Stomach (tissue), 9 donors: ENCODE measurements around the gene NACA2. TPM values are rescaled to one million over a fixed set of nuclear protein-coding genes. Genes with fewer than 3 reads are reported as not detected.
A peak's percentile ranks its signal among the peaks of the same experiment; 100 is the strongest.

Source experiments
- DNase-seq, 2 donors: peaks; one replicate each; pipeline versions ENCODE4 v3.0.0 to v3.0.0-alpha.2; 2013 to 2019
- H3K27ac ChIP-seq, 5 donors: fragments of 200-600 bp in 4 of 5; sonication (generic) in 4 of 5; one replicate each; pipeline ENCODE4 v1.5.1; 2013 to 2019; ENCODE audit warnings: mild to moderate bottlenecking in 1 of 5, moderate library complexity in 1 of 5
- H3K27me3 ChIP-seq, 3 donors: fragments of 200-600 bp; sonication (generic); one replicate each; pipeline ENCODE4 v1.5.1; 2017 to 2019; ENCODE audit warnings: mixed run types in 1 of 3
- H3K36me3 ChIP-seq, 4 donors: fragments of 200-600 bp; sonication (generic); 1 replicate in 3 of 4; 2 replicates in 1 of 4; pipeline ENCODE4 v1.5.1; 2016 to 2019
- H3K4me1 ChIP-seq, 4 donors: fragments of 200-600 bp; sonication (generic); one replicate each; pipeline ENCODE4 v1.5.1; 2016 to 2019
- H3K4me3 ChIP-seq, 4 donors: fragments of 200-600 bp; sonication (generic) in 3 of 4; one replicate each; pipeline ENCODE4 v1.5.1; 2016 to 2019; ENCODE audit warnings: mild to moderate bottlenecking in 1 of 4
- H3K9me3 ChIP-seq, 4 donors: fragments of 200-600 bp; sonication (generic); one replicate each; pipeline ENCODE4 v1.5.1; 2016 to 2019
- CTCF ChIP-seq, 7 experiments: fragments of 450-650 bp in 4 of 7; fragments of 200-600 bp in 3 of 7; sonication (generic) in 3 of 7; IDR thresholded peaks; one replicate each; pipeline ENCODE4 v1.5.1; 2016 to 2019; ENCODE audit warnings: antibody characterized with exemption in 7 of 7, control low read depth in 2 of 7, mild to moderate bottlenecking in 1 of 7
- EP300 ChIP-seq: sonication (generic); formaldehyde crosslinking; IDR thresholded peaks from one replicate; pipeline ENCODE4 v1.6.1; 2017; ENCODE audit warnings: antibody characterized with exemption
- POLR2A ChIP-seq, 4 donors: fragments of 450-650 bp; IDR thresholded peaks; one replicate each; pipeline ENCODE4 v1.6.1; 2016; ENCODE audit warnings: antibody characterized with exemption in 4 of 4, control low read depth in 2 of 4, mild to moderate bottlenecking in 1 of 4, moderate library complexity in 1 of 4
- POLR2AphosphoS5 ChIP-seq, 3 donors: sonication (generic); formaldehyde crosslinking; IDR thresholded peaks; one replicate each; pipeline ENCODE4 v1.6.1; 2016; ENCODE audit warnings: antibody characterized with exemption in 3 of 3
- WGBS, 5 donors: extraction: QIAGEN DNeasy Blood & Tissue Kit in 3 of 5; methylation state at CpG; one replicate each; pipeline versions ENCODE4 v1.1.5 to v1.1.7; 2013 to 2018; 5-methylcytosine and 5-hydroxymethylcytosine counted together
- intact Hi-C: fragments of 100-400 bp; cut with DNase I; formaldehyde crosslinking; loops from one replicate; pipeline ENCODE4 v1.15.1; 2023; ENCODE audit warnings: low total_unique reads
- polyA plus RNA-seq, 3 donors: library from polyadenylated mRNA; stranded (reverse); fragments of 200-250 nt; gene quantifications; one replicate each; pipeline ENCODE4 v1.2.3, GENCODE V29; 2013
- total RNA-seq, 5 donors: library from RNA; depleted of rRNA; stranded (reverse); fragments of >200 nt; gene quantifications; one replicate each; pipeline versions ENCODE4 v1.1.0 to v1.2.3, GENCODE V29; 2014 to 2016
- donor health status: healthy with polysubstance abuse.
- donor health status: Bipolar disorder and iron deficiency.
- donor health status: healthy.

NACA2 gene
- total and polyA plus RNA-seq, 8 donors: 0.28 TPM; not detected in 7

GRCh38 chr17:61582593-61582992 is 8.4 kb downstream of the NACA2 start:
- no peak overlapping the region for H3K27ac ChIP-seq
- H3K27me3 ChIP-seq: no peaks in the 10 kb centered on the region
- intact Hi-C loops: no loop called here

DNA sequence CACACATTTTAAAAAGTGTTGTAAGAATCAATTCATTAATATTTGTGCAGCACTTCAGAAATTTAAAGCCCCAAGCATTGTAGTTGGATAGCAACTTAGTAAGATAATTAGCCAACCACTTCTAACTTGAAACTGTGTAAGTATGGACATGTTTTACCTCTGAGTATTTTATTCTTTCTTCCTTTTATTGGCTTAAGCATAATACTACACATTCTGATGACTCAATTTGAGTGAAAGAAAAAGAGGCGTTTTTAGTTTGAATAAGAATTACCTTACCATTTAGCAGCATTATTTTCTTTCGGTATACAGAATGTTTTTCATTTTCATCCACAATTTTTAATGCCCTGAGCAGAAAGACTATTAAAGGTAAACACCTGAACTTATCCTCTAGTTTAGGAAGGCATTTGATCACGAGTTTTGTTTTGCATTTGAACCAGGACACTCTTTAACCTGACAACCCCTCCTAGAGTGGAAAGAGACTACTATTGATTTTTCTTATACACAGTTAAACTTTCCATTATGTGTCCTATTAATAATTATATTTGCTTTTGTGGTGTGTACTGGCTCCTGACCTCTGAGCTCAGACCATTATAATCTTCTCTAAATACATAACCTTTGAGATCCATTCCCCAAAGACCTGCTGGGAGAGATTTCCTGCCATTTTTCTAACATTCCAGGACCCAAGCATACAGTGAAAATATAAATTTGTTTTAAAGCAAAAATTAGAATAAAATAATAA is 9.2 kb downstream of the NACA2 start:
- Histone ChIP-seq H3K27ac (no peak overlapping the region), H3K4me1 (no peaks in the 10 kb centered on the region), H3K4me3 (no peak overlapping the region), H3K36me3 (no peaks in the 10 kb centered on the region), H3K27me3 (no peaks in the 10 kb centered on the region), H3K9me3 (no peaks in the 10 kb centered on the region)
- intact Hi-C loops: no loop called here
- 33 to 52% (median 41%) methylated on average over 3 of the region's 3 CpGs for WGBS, 5 donors
- no peak for DNase-seq
- TF ChIP-seq EP300 (no peak), POLR2A (IDR thresholded peaks at IDR 0.05) (no peak), POLR2AphosphoS5 (IDR thresholded peaks at IDR 0.05) (no peak), CTCF (IDR thresholded peaks at IDR 0.05) (no peak)

More at GRCh38 chr17:61582593-61582992, 8.4 kb downstream of the NACA2 start:
- no peaks in the 10 kb centered on the region for H3K36me3 ChIP-seq
- TF ChIP-seq EP300 (no peak), POLR2AphosphoS5 (IDR thresholded peaks at IDR 0.05) (no peak)
- no peak overlapping the region for H3K4me3 ChIP-seq
- H3K9me3 ChIP-seq: no peaks in the 10 kb centered on the region
- no peaks in the 10 kb centered on the region for H3K4me1 ChIP-seq
- no peak for DNase-seq

GRCh38 chr17:61580502-61580901 is 10.5 kb downstream of the NACA2 start:
- intact Hi-C loops: no loop called here
- no peak for DNase-seq
- H3K27me3 ChIP-seq: no peaks in the 10 kb centered on the region
- no peak overlapping the region for H3K27ac ChIP-seq
- H3K4me1 ChIP-seq: no peaks in the 10 kb centered on the region
- TF ChIP-seq POLR2AphosphoS5 (IDR thresholded peaks at IDR 0.05): no peak
- no peaks in the 10 kb centered on the region for H3K36me3 ChIP-seq
- H3K9me3 ChIP-seq: no peaks in the 10 kb centered on the region
- WGBS, 5 donors: 57 to 65% (median 64%) methylated on average over 2 of the region's 2 CpGs
- H3K4me3 ChIP-seq: no peak overlapping the region

- WGBS, 5 donors: 63 to 75% (median 69%) methylated on average over 9 of the region's 9 CpGs
- Histone ChIP-seq H3K27ac (no peak overlapping the region), H3K36me3 (no peaks in the 10 kb centered on the region), H3K4me3 (no peak overlapping the region), H3K27me3 (no peaks in the 10 kb centered on the region), H3K9me3 (no peaks in the 10 kb centered on the region), H3K4me1 (peaks cover 0 to under 1% (median 0%) of the 10 kb centered on the region in 4 donors)
- intact Hi-C loops: no loop called here
- TF ChIP-seq CTCF (IDR thresholded peaks at IDR 0.05) (no peak), EP300 (no peak), POLR2AphosphoS5 (IDR thresholded peaks at IDR 0.05) (no peak), POLR2A (IDR thresholded peaks at IDR 0.05) (no peak)
- DNase-seq: peak in 1 of 2 donors; percentile 16
Measured at GRCh38 chr17:61579961-61580360, 11.1 kb downstream of the NACA2 start.

GRCh38 chr17:61579347-61579746 is 11.7 kb downstream of the NACA2 start:
- H3K4me1 ChIP-seq: peaks cover 0 to 4% (median 0%) of the 10 kb centered on the region in 4 donors
- intact Hi-C loops: no loop called here
- H3K36me3 ChIP-seq: no peaks in the 10 kb centered on the region
- no peaks in the 10 kb centered on the region for H3K9me3 ChIP-seq
- H3K27ac ChIP-seq: no peak overlapping the region
- 68 to 81% (median 75%) methylated on average over 3 of the region's 3 CpGs for WGBS, 5 donors
- H3K4me3 ChIP-seq: no peak overlapping the region
- no peak for TF ChIP-seq POLR2AphosphoS5 (IDR thresholded peaks at IDR 0.05)
- no peak for TF ChIP-seq CTCF (IDR thresholded peaks at IDR 0.05)
- no peak for TF ChIP-seq POLR2A (IDR thresholded peaks at IDR 0.05)
- TF ChIP-seq EP300: no peak
- DNase-seq: no peak
- no peaks in the 10 kb centered on the region for H3K27me3 ChIP-seq
